HEK293 (cell line): Measurements from ENCODE around the gene RILP.
A peak's percentile ranks its signal among the peaks of the same experiment; 100 is the strongest.

ENCODE experiments used
- CTCF ChIA-PET: fragments of 350-600 bp; formaldehyde crosslinking; extraction: SDS; loops from one replicate; lab custom pipeline; 2021; ENCODE audit warnings: antibody characterized with exemption; lab: Yijun Ruan, JAX
- POLR2A ChIA-PET: fragments of 300-600 bp; formaldehyde crosslinking; extraction: SDS; loops from one replicate; lab custom pipeline; 2020; ENCODE audit warnings: antibody characterized with exemption, inconsistent platforms; lab: Yijun Ruan, JAX
- H3K27ac ChIP-seq: fragments of 200-500 bp; sonication (Bioruptor generic); 2 replicates; pipeline ENCODE4 v1.5.1; 2014; ENCODE audit warnings: low read depth, low read length, control low read depth, inconsistent platforms; ENCODE audit errors: extremely low read depth
- H3K36me3 ChIP-seq, 2 experiments: fragments of 200-500 bp in 1 of 2; sonication (Bioruptor generic) in 1 of 2; 1 replicate in 1 of 2; 2 replicates in 1 of 2; pipeline ENCODE4 v1.5.1; 2014 to 2017; ENCODE audit warnings: inconsistent platforms in 2 of 2, low read length in 2 of 2; ENCODE audit not compliant: control insufficient read depth in 2 of 2, insufficient read depth in 1 of 2
- H3K4me1 ChIP-seq: fragments of 200-500 bp; sonication (Bioruptor generic); 2 replicates; pipeline ENCODE4 v1.5.1; 2014; ENCODE audit warnings: mild to moderate bottlenecking, low read length, inconsistent platforms; ENCODE audit not compliant: control insufficient read depth, insufficient read depth
- H3K4me3 ChIP-seq: 2 replicates; pipeline ENCODE4 v1.5.1; 2011; ENCODE audit warnings: low read depth, mild to moderate bottlenecking, control low read depth, low read length, moderate library complexity
- H3K9me3 ChIP-seq: fragments of 200-500 bp; sonication (Bioruptor generic); 2 replicates; pipeline ENCODE4 v1.5.1; 2014; ENCODE audit warnings: low read depth, low read length, inconsistent platforms; ENCODE audit not compliant: control insufficient read depth, insufficient read depth
- PRDM2 ChIP-seq: fragments of 450-650 bp; formaldehyde crosslinking; IDR thresholded peaks from 2 replicates; pipeline ENCODE4 v1.5.1; 2016; ENCODE audit warnings: missing biosample characterization, missing genetic modification characterization, borderline replicate concordance
- PRDM4 ChIP-seq: fragments of 450-650 bp; formaldehyde crosslinking; IDR thresholded peaks from 2 replicates; pipeline ENCODE4 v1.5.1; 2017; ENCODE audit warnings: missing biosample characterization, missing genetic modification characterization
- SETDB1 ChIP-seq: IDR thresholded peaks from one replicate; pipeline ENCODE4 v1.6.1; 2017; ENCODE audit warnings: mild to moderate bottlenecking, low read length, moderate library complexity, mixed read lengths; ENCODE audit not compliant: insufficient read length
- SP2 ChIP-seq: fragments of 450-650 bp; formaldehyde crosslinking; IDR thresholded peaks from 2 replicates; pipeline ENCODE4 v1.5.1; 2016; ENCODE audit warnings: missing biosample characterization, missing genetic modification characterization
- TCF7L2 ChIP-seq: IDR thresholded peaks from 2 replicates; pipeline ENCODE4 v1.6.1; 2011; ENCODE audit warnings: low read depth, mild to moderate bottlenecking, inconsistent platforms, low read length, moderate library complexity, borderline replicate concordance
- YY1 ChIP-seq: fragments of 450-650 bp; formaldehyde crosslinking; IDR thresholded peaks from 2 replicates; pipeline ENCODE4 v1.5.1; 2018; ENCODE audit warnings: missing biosample characterization, missing genetic modification characterization
- ZBTB1 ChIP-seq: fragments of 450-650 bp; formaldehyde crosslinking; IDR thresholded peaks from 2 replicates; pipeline ENCODE4 v1.5.1; 2016; ENCODE audit warnings: missing biosample characterization, missing genetic modification characterization
- ZBTB17 ChIP-seq: fragments of 450-650 bp; formaldehyde crosslinking; IDR thresholded peaks from 2 replicates; pipeline ENCODE4 v1.5.1; 2016; ENCODE audit warnings: missing biosample characterization, missing genetic modification characterization
- ZBTB48 ChIP-seq: fragments of 450-650 bp; formaldehyde crosslinking; IDR thresholded peaks from 2 replicates; pipeline ENCODE4 v1.5.1; 2016; ENCODE audit warnings: missing biosample characterization, missing genetic modification characterization
- ZBTB6 ChIP-seq: fragments of 450-650 bp; formaldehyde crosslinking; IDR thresholded peaks from 2 replicates; pipeline ENCODE4 v1.5.1; 2017; ENCODE audit warnings: missing biosample characterization, missing genetic modification characterization
- ZEB2 ChIP-seq: fragments of 450-650 bp; formaldehyde crosslinking; IDR thresholded peaks from 2 replicates; pipeline ENCODE4 v1.5.1; 2016; ENCODE audit warnings: missing biosample characterization, missing genetic modification characterization
- ZFP69B ChIP-seq: fragments of 450-650 bp; formaldehyde crosslinking; IDR thresholded peaks from 2 replicates; pipeline ENCODE4 v1.5.1; 2016; ENCODE audit warnings: missing biosample characterization, missing genetic modification characterization
- ZNF223 ChIP-seq: fragments of 450-650 bp; formaldehyde crosslinking; IDR thresholded peaks from 2 replicates; pipeline ENCODE4 v1.5.1; 2016; ENCODE audit warnings: missing biosample characterization, missing genetic modification characterization
- ZNF248 ChIP-seq: fragments of 450-650 bp; formaldehyde crosslinking; IDR thresholded peaks from 2 replicates; pipeline ENCODE4 v1.5.1; 2017; ENCODE audit warnings: missing biosample characterization, missing genetic modification characterization
- ZNF335 ChIP-seq: fragments of 450-650 bp; formaldehyde crosslinking; conservative IDR thresholded peaks from 2 replicates; pipeline ENCODE4 v1.5.1; 2016; ENCODE audit warnings: missing biosample characterization, missing genetic modification characterization
- ZNF341 ChIP-seq: fragments of 450-650 bp; formaldehyde crosslinking; IDR thresholded peaks from 2 replicates; pipeline ENCODE4; 2016; ENCODE audit warnings: low read depth, missing biosample characterization, missing genetic modification characterization
- ZNF585B ChIP-seq: fragments of 450-650 bp; formaldehyde crosslinking; IDR thresholded peaks from 2 replicates; pipeline ENCODE4 v1.5.1; 2016; ENCODE audit warnings: missing biosample characterization, missing genetic modification characterization
- ZNF600 ChIP-seq: fragments of 450-650 bp; formaldehyde crosslinking; IDR thresholded peaks from 2 replicates; pipeline ENCODE4 v1.5.1; 2016; ENCODE audit warnings: missing biosample characterization, missing genetic modification characterization
- ZNF610 ChIP-seq: fragments of 450-650 bp; formaldehyde crosslinking; IDR thresholded peaks from 2 replicates; pipeline ENCODE4 v1.5.1; 2016; ENCODE audit warnings: missing biosample characterization, missing genetic modification characterization, borderline replicate concordance
- ZNF664 ChIP-seq: fragments of 450-650 bp; formaldehyde crosslinking; IDR thresholded peaks from 2 replicates; pipeline ENCODE4 v1.5.1; 2016; ENCODE audit warnings: missing biosample characterization, missing genetic modification characterization
- ZNF704 ChIP-seq: fragments of 450-650 bp; formaldehyde crosslinking; IDR thresholded peaks from 2 replicates; pipeline ENCODE4 v1.5.1; 2016; ENCODE audit warnings: missing biosample characterization, missing genetic modification characterization
- TF ChIP-seq, protein P1 (sequence below): fragments of 450-650 bp; formaldehyde crosslinking; IDR thresholded peaks from 2 replicates; pipeline ENCODE4 v1.5.1; 2017; ENCODE audit warnings: missing biosample characterization, mild to moderate bottlenecking, missing genetic modification characterization, moderate library complexity
- TF ChIP-seq, protein P2 (sequence below): fragments of 450-650 bp; formaldehyde crosslinking; IDR thresholded peaks from 2 replicates; pipeline ENCODE4 v1.5.1; 2016; ENCODE audit warnings: missing biosample characterization, missing genetic modification characterization, borderline replicate concordance

The RILP gene

DNA sequence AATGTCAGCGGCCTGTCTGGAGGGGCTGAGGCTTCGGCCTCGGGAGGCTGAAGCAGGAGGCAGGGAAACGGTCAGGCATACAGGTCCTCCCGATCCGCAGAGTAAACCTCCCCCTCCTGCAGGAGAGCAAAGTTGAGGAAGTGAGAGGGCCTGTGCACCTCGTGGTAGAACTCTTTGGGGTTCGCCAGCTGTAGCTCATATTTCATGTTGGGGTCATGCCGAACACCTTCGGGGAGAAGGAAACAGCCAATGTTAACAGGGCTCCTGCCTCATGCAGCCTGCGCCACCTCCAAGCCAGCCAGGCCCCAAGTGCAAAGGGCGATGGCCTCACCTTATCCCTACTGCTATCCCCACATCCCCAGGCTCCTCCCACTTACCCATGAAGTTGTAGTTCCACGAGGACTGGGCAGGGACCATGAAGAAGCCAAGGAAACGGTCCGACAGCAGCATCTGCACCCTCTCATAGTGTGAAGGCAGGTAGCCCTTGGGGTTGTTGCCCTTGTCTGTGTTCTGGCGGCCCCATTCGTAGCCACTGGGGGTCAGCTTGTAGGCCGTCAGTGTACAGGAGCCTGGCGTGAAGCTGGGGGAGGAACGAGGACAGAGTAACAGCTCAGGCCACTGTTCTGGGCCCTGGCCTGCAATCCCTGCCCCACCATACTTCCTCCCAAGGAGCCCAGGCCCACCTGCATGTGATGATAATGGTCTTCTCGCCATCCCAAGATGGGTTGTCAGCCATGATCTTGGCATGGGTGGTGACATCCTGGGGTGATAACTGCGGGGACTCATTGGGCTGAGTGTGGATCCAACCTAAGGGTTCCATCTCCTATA, 1.3 kb upstream of the RILP start:
- POLR2A ChIA-PET, result interaction anchor here (1.1 to 6.0 kb wide), 8 partner anchors 8 to 76 kb away, joined by 4 to 38 read pairs (median 10); partner anchors contain the start of gene PRPF8
- Histone ChIP-seq H3K9me3 (no peaks in the 10 kb centered on the region), H3K27ac (no peak overlapping the region), H3K4me1 (peaks cover 8% of the 10 kb centered on the region), H3K36me3 (peaks cover 42 to 59% of the 10 kb centered on the region in 2 experiments), H3K4me3 (no peak overlapping the region)
- CTCF ChIA-PET, result interaction anchor here (2.2 to 5.1 kb wide), 5 partner anchors 10 to 77 kb away, joined by 9 to 31 read pairs (median 13); no protein-coding TSS in a partner anchor
- TF ChIP-seq, protein P1, sequence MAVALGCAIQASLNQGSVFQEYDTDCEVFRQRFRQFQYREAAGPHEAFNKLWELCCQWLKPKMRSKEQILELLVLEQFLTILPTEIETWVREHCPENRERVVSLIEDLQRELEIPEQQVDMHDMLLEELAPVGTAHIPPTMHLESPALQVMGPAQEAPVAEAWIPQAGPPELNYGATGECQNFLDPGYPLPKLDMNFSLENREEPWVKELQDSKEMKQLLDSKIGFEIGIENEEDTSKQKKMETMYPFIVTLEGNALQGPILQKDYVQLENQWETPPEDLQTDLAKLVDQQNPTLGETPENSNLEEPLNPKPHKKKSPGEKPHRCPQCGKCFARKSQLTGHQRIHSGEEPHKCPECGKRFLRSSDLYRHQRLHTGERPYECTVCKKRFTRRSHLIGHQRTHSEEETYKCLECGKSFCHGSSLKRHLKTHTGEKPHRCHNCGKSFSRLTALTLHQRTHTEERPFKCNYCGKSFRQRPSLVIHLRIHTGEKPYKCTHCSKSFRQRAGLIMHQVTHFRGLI (tag by site-specific recombination), result no peak
- TF ChIP-seq ZNF585B (tag by site-specific recombination), result no peak
- TF ChIP-seq TCF7L2, result no peak
- no peak for TF ChIP-seq ZNF610 (tag by site-specific recombination)
- TF ChIP-seq, protein P2, sequence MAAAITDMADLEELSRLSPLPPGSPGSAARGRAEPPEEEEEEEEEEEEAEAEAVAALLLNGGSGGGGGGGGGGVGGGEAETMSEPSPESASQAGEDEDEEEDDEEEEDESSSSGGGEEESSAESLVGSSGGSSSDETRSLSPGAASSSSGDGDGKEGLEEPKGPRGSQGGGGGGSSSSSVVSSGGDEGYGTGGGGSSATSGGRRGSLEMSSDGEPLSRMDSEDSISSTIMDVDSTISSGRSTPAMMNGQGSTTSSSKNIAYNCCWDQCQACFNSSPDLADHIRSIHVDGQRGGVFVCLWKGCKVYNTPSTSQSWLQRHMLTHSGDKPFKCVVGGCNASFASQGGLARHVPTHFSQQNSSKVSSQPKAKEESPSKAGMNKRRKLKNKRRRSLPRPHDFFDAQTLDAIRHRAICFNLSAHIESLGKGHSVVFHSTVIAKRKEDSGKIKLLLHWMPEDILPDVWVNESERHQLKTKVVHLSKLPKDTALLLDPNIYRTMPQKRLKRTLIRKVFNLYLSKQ (tag by site-specific recombination), result no peak
- TF ChIP-seq SETDB1, result no peak
- TF ChIP-seq ZNF664 (tag by site-specific recombination), result no peak
- TF ChIP-seq ZEB2 (tag by site-specific recombination), result 0 out of 2 replicates have a peak, but pooled peaks have one; percentile 15
- no peak for TF ChIP-seq ZNF248 (tag by site-specific recombination)
- no peak for TF ChIP-seq ZNF223
- TF ChIP-seq ZFP69B (tag by site-specific recombination), result no peak
- TF ChIP-seq PRDM4, result peak; percentile 68; the same call in 1 of the 2 replicates
- no peak for TF ChIP-seq SP2 (tag by site-specific recombination)
- TF ChIP-seq ZBTB1, result no peak
- no peak for TF ChIP-seq ZNF335 (tag by site-specific recombination)
- no peak for TF ChIP-seq YY1 (tag by site-specific recombination)
- no peak for TF ChIP-seq ZNF704 (tag by site-specific recombination)
- 0 out of 2 replicates have a peak, but pooled peaks have one; percentile 51 for TF ChIP-seq ZNF600 (tag by site-specific recombination)
- no peak for TF ChIP-seq ZBTB6 (tag by site-specific recombination)
- no peak for TF ChIP-seq ZBTB48 (tag by site-specific recombination)
- peak; percentile 62 for TF ChIP-seq ZBTB17 (tag by site-specific recombination)
- peak; percentile 69 for TF ChIP-seq ZNF341 (tag by site-specific recombination)
- TF ChIP-seq PRDM2, result no peak
